ENCODE measurements around the gene ATRNL1.

The ATRNL1 gene

DNA sequence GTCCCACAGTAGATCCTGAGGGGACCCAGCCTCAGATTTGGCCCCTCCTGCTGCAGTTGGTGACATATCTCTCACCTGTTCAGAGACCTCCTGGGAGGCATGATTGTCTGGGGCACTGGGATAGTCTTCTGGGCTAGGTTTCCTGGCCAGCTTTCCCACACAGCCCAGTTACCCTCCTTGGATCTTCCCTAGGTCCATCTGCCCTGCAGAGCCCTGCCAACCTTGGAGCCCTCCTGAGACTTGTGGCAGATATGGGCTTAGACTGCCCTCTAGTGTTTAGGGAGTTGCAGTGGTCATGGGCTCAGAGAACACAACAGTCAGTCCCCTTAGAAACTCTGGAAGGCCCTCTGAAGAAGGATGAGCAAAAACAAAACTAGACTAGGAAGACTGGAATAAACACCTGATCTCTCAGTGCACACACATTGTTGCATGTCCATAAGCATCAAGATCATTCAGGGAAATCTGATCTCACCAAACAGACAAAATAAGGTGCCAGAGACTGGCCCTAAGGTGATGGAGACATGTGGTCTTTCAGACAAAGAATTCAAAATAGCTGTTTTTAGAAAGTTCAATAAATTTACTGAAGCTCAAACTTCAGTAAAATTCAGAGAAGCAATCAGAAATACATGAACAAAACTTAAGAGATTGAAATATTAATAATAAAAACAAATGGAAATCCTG is 324.6 kb downstream of the ATRNL1 start:
- H2AFZ ChIP-seq (ENCODE audit: low read length): no peak overlapping the region
- H4K20me1 ChIP-seq (ENCODE audit: insufficient read depth, low read length): no peaks in the 10 kb centered on the region
- H3K9me3 ChIP-seq (ENCODE audit: low read length): no peaks in the 10 kb centered on the region
- H3K4me1 ChIP-seq (ENCODE audit: insufficient read depth, low read length, severe bottlenecking): no peaks in the 10 kb centered on the region
- H3K9me2 ChIP-seq (ENCODE audit: low read depth, low read length): no peaks in the 10 kb centered on the region
- no peaks in the 10 kb centered on the region for H3F3A ChIP-seq (ENCODE audit: insufficient read depth, low read length)
- H3K79me2 ChIP-seq (ENCODE audit: insufficient read depth, low read length): no peaks in the 10 kb centered on the region
- H3K27me3 ChIP-seq (ENCODE audit: insufficient read depth, low read length): no peaks in the 10 kb centered on the region
- H3K4me3 ChIP-seq (ENCODE audit: low read depth, low read length, poor library complexity, severe bottlenecking): no peak overlapping the region
- no peaks in the 10 kb centered on the region for H3K36me3 ChIP-seq (ENCODE audit: insufficient read depth, low read length)
- H3K9ac ChIP-seq (ENCODE audit: low read length): no peak overlapping the region
- H3K4me2 ChIP-seq (ENCODE audit: low read length): no peak overlapping the region
- H3K27ac ChIP-seq (ENCODE audit: low read depth, low read length, poor library complexity, severe bottlenecking): no peak overlapping the region
- TF ChIP-seq EZH2 (IDR thresholded peaks at IDR 0.05; ENCODE audit: borderline replicate concordance, low read length) (no peak), CTCF (IDR thresholded peaks at IDR 0.05; ENCODE audit: low read length) (peak; percentile 90)

- no peaks in the 10 kb centered on the region for H3K36me3 ChIP-seq (ENCODE audit: insufficient read depth, low read length)
- H3F3A ChIP-seq (ENCODE audit: insufficient read depth, low read length): no peaks in the 10 kb centered on the region
- TF ChIP-seq EZH2 (IDR thresholded peaks at IDR 0.05; ENCODE audit: borderline replicate concordance, low read length) (no peak), CTCF (IDR thresholded peaks at IDR 0.05; ENCODE audit: low read length) (no peak)
- no peaks in the 10 kb centered on the region for H3K9me3 ChIP-seq (ENCODE audit: low read length)
- H3K79me2 ChIP-seq (ENCODE audit: insufficient read depth, low read length): no peaks in the 10 kb centered on the region
- no peaks in the 10 kb centered on the region for H3K9me2 ChIP-seq (ENCODE audit: low read depth, low read length)
- no peak overlapping the region for H3K27ac ChIP-seq (ENCODE audit: low read depth, low read length, poor library complexity, severe bottlenecking)
- H3K4me3 ChIP-seq (ENCODE audit: low read depth, low read length, poor library complexity, severe bottlenecking): no peak overlapping the region
- H3K4me2 ChIP-seq (ENCODE audit: low read length): no peak overlapping the region
- H3K9ac ChIP-seq (ENCODE audit: low read length): no peak overlapping the region
- no peaks in the 10 kb centered on the region for H3K4me1 ChIP-seq (ENCODE audit: insufficient read depth, low read length, severe bottlenecking)
- H2AFZ ChIP-seq (ENCODE audit: low read length): no peak overlapping the region
- no peaks in the 10 kb centered on the region for H4K20me1 ChIP-seq (ENCODE audit: insufficient read depth, low read length)
- no peaks in the 10 kb centered on the region for H3K27me3 ChIP-seq (ENCODE audit: insufficient read depth, low read length)
Measured at GRCh38 chr10:115422624-115423023, 329.5 kb downstream of the ATRNL1 start.

DNA sequence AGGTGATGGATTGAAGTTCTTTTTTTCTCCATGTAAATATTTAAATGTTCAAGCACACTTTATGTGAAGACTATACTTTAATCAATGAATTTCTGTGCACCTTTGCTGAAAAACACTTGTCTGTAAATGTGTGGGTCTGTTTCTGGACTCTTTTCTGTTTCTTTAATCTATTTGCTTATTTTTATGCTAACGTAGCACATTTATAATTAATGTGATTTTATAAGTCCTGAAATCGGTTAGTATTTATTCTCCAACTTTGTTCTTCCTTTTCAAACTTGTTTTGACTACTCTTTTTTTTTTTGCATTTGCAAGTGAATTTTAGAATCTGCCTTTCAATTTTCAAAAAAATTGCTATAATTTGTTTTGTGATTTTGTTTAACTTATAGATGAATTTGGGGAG is 334.4 kb downstream of the ATRNL1 start:
- no peaks in the 10 kb centered on the region for H3K9me3 ChIP-seq (ENCODE audit: low read length)
- no peak overlapping the region for H2AFZ ChIP-seq (ENCODE audit: low read length)
- H3K4me3 ChIP-seq (ENCODE audit: low read depth, low read length, poor library complexity, severe bottlenecking): no peak overlapping the region
- no peak overlapping the region for H3K27ac ChIP-seq (ENCODE audit: low read depth, low read length, poor library complexity, severe bottlenecking)
- no peaks in the 10 kb centered on the region for H3K27me3 ChIP-seq (ENCODE audit: insufficient read depth, low read length)
- H3K9ac ChIP-seq (ENCODE audit: low read length): no peak overlapping the region
- H3F3A ChIP-seq (ENCODE audit: insufficient read depth, low read length): no peaks in the 10 kb centered on the region
- no peaks in the 10 kb centered on the region for H3K36me3 ChIP-seq (ENCODE audit: insufficient read depth, low read length)
- no peak for TF ChIP-seq EZH2 (IDR thresholded peaks at IDR 0.05; ENCODE audit: borderline replicate concordance, low read length)
- no peak for TF ChIP-seq CTCF (IDR thresholded peaks at IDR 0.05; ENCODE audit: low read length)
- H3K4me1 ChIP-seq (ENCODE audit: insufficient read depth, low read length, severe bottlenecking): no peaks in the 10 kb centered on the region
- H3K9me2 ChIP-seq (ENCODE audit: low read depth, low read length): no peaks in the 10 kb centered on the region
- H3K79me2 ChIP-seq (ENCODE audit: insufficient read depth, low read length): no peaks in the 10 kb centered on the region
- H4K20me1 ChIP-seq (ENCODE audit: insufficient read depth, low read length): no peaks in the 10 kb centered on the region
- no peak overlapping the region for H3K4me2 ChIP-seq (ENCODE audit: low read length)

All from OCI-LY1 (cell line).